ENCODE data around the gene TARS3. TPM values are rescaled to one million over a fixed set of nuclear protein-coding genes. Genes with fewer than 3 reads are reported as not detected.
"Not testable (repeated sequence)": the region's sequence is repeated elsewhere in the genome, so short reads cannot be mapped to it uniquely, and the experiment has no call there.

The TARS3 gene
- total RNA-seq (2014; rRNA removed; shearing (Covaris generic)): 23.7 and 28.8 TPM in 2 replicates

- Histone ChIP-seq H3K36me3 (peaks cover 22% of the 10 kb centered on the region), H3K4me3 (peak within 1 kb of the TSS; percentile 83), H3K4me1 (peaks cover 15% of the 10 kb centered on the region), H3K27me3 (no peaks in the 10 kb centered on the region), H3K9me3 (replicated peaks) (no peaks in the 10 kb centered on the region), H3K27ac (peak within 1 kb of the TSS; percentile 73)
- DNase-seq: peak; percentile 95
Observed at GRCh38 chr15:101723874-101724674, at the start of gene TARS3. Gene TARS3, minus strand, starts transcription at chr15:101724473. Its CDS starts 86 bp downstream, at chr15:101724387.

GRCh38 chr15:101773496-101774100, 49.3 kb upstream of the TARS3 start:
- no peaks in the 10 kb centered on the region for H3K9me3 ChIP-seq (replicated peaks)
- H3K4me3 ChIP-seq: no peak overlapping the region
- peak in 1 of 2 experiments; percentile 14 for DNase-seq
- no peaks in the 10 kb centered on the region for H3K36me3 ChIP-seq
- no peaks in the 10 kb centered on the region; the same call in 1 of the 2 replicates for H3K27me3 ChIP-seq
- no peaks in the 10 kb centered on the region for H3K4me1 ChIP-seq
- H3K27ac ChIP-seq: no peak overlapping the region

DNA sequence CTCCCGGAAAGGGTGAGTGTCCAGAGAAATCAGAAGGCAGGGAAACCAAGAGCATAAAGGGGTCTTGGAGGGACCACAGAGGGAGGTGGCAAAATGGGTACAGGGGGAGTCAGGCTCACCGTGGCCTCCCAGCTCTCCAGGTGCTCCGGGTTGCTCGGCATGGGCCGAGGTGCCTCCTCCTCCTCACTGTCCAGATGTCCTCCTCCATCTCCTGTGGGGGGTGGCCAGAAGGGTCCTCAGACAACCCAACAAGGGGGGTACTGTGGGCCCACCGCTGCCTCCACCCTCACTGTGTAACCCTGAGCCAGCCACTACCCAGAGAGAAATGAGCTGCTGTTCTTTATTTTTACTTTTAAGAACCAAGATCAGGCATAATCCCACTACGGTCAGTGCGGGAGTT, 48.6 kb upstream of the TARS3 start:
- H3K9me3 ChIP-seq (replicated peaks): no peaks in the 10 kb centered on the region
- H3K36me3 ChIP-seq: no peaks in the 10 kb centered on the region
- no peaks in the 10 kb centered on the region for H3K4me1 ChIP-seq
- no peak overlapping the region for H3K27ac ChIP-seq
- H3K27me3 ChIP-seq: no peaks in the 10 kb centered on the region; the same call in 1 of the 2 replicates
- no peak overlapping the region for H3K4me3 ChIP-seq
- DNase-seq: no peak

DNA sequence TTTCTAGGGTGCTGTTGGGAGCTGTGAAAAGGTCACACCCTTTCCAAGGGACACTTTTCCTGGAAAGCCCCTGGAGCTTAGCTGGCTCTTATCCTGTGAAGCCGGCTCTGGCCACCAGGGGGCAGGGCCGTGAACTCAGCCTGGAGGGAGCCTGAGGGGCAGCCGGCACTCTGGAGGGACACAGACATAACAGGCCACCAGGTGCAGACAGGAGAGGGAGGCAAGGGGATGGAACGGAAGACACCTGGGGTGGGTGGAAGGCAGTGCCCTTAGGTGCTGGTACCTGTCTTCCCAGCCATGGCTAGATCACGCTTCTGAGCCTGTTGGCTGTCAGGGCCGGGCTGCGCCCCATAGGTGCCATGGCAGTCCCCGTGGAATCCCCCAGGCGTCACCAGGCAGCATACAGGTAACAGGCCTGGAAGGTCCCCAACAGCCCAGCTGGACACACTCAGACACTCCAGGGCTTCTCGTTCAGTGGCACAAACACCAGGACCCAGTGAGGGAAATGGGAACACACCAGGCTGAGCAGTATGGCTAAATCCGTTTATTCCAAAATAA, 42.9 kb upstream of the TARS3 start:
- not testable (repeated sequence) for H3K27ac ChIP-seq; H3K4me1 ChIP-seq; H3K36me3 ChIP-seq; H3K4me3 ChIP-seq; H3K9me3 ChIP-seq (replicated peaks); DNase-seq; H3K27me3 ChIP-seq

- DNase-seq: no peak
- H3K27me3 ChIP-seq: no peaks in the 10 kb centered on the region
- H3K36me3 ChIP-seq: no peaks in the 10 kb centered on the region
- no peak overlapping the region for H3K27ac ChIP-seq
- H3K9me3 ChIP-seq (replicated peaks): no peaks in the 10 kb centered on the region
- no peaks in the 10 kb centered on the region for H3K4me1 ChIP-seq
- no peak overlapping the region for H3K4me3 ChIP-seq
Observed at GRCh38 chr15:101765772-101766456, 41.6 kb upstream of the TARS3 start.

DNA sequence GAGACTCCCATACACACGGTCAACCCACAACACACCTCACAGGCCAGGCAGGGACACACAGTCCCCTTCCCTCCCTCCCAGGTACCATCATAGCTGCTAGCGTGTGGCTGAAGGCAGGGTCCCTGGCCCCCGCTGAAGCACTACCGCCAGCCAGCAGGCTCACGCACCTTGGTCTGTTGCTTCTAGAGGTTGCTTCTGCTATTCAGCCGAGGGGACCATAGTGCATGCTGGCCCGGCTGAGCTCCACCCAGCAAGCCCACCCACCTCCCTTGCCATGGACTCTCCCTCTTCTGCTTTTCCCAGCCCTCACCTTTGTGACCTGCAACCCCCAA, 41.0 kb upstream of the TARS3 start:
- not testable (repeated sequence) for H3K27me3 ChIP-seq; DNase-seq; H3K27ac ChIP-seq; H3K36me3 ChIP-seq; H3K9me3 ChIP-seq (replicated peaks); H3K4me3 ChIP-seq; H3K4me1 ChIP-seq

GRCh38 chr15:101764669-101765339, 40.5 kb upstream of the TARS3 start:
- H3K36me3 ChIP-seq; H3K27me3 ChIP-seq; DNase-seq; H3K27ac ChIP-seq; H3K9me3 ChIP-seq (replicated peaks); H3K4me3 ChIP-seq; H3K4me1 ChIP-seq: not testable (repeated sequence)

DNA sequence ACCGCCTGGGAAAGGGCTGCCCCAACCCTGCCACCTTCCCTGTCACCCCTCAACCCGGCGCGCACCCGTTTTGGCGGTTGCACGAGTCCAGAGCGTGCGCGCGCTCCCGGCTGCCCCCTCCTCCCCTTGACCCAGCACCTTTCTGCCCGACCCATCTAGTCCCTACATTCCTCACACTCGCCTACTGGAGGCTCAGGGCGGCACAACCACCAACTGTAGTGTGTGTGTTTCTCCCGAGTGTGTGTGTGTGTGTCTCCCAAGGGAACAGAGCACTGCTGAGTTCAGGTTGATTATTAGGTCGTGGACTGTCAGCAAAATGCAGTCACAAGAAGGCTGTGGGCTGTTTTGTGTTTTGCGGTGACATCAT, 22.4 kb upstream of the TARS3 start:
- not testable (repeated sequence) for H3K4me1 ChIP-seq; DNase-seq; H3K4me3 ChIP-seq; H3K27ac ChIP-seq; H3K36me3 ChIP-seq; H3K9me3 ChIP-seq (replicated peaks); H3K27me3 ChIP-seq

GRCh38 chr15:101734837-101735236, 10.6 kb upstream of the TARS3 start:
- H3K4me3 ChIP-seq; H3K36me3 ChIP-seq; H3K27ac ChIP-seq; DNase-seq; H3K27me3 ChIP-seq; H3K4me1 ChIP-seq; H3K9me3 ChIP-seq (replicated peaks): not testable (repeated sequence)

DNA sequence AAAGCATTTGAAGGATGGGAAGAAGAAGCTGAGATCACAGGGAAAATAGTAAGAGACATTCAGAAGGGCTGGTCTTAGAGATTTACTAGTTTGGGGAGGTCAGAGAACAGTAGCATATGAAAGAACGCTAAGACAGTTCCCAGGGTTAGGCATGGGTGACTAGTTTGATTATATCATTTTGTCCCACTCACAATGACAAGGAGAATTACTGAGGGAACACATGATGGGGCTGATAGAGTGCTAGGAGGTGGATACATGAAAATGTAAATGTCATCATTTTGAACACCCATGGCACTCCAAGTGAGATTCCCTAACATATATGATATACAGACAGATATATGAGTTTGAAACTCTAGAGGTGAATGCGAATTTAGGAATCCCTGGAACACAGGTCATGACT, 9.3 kb upstream of the TARS3 start:
- DNase-seq: no peak
- no peak overlapping the region for H3K4me3 ChIP-seq
- no peaks in the 10 kb centered on the region for H3K9me3 ChIP-seq (replicated peaks)

GRCh38 chr15:101732772-101733171, 8.5 kb upstream of the TARS3 start:
- Histone ChIP-seq H3K4me1 (no peaks in the 10 kb centered on the region), H3K9me3 (replicated peaks) (no peaks in the 10 kb centered on the region), H3K27me3 (no peaks in the 10 kb centered on the region), H3K36me3 (no peaks in the 10 kb centered on the region), H3K27ac (no peak overlapping the region), H3K4me3 (no peak overlapping the region)
- no peak for DNase-seq

More for the DNA sequence above, 9.3 kb upstream of the TARS3 start:
- Histone ChIP-seq H3K36me3 (no peaks in the 10 kb centered on the region), H3K27me3 (no peaks in the 10 kb centered on the region), H3K27ac (no peak overlapping the region), H3K4me1 (no peaks in the 10 kb centered on the region)

DNA sequence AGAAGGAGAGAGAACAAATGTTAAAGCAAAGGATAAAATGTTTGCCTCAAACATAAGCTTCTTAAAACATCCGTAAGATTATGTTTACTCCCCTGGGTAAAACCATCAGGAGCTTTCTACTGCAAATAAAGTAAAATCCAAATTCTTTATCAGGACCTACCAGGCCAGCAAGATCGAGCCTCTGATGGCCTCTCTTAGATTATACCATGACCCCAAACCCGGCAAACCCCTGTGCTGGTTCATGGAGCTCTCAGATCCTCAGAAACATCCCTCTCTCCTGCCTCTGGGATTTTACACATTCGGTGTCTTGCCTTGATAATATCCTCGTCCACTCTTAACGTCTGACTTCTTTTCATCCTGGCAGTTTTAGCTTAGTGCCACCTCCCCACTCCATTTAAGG, 7.5 kb upstream of the TARS3 start:
- Histone ChIP-seq H3K9me3 (replicated peaks) (no peaks in the 10 kb centered on the region), H3K27me3 (no peaks in the 10 kb centered on the region), H3K27ac (no peak overlapping the region), H3K4me3 (no peak overlapping the region), H3K4me1 (no peaks in the 10 kb centered on the region), H3K36me3 (no peaks in the 10 kb centered on the region)
- no peak for DNase-seq

DNA sequence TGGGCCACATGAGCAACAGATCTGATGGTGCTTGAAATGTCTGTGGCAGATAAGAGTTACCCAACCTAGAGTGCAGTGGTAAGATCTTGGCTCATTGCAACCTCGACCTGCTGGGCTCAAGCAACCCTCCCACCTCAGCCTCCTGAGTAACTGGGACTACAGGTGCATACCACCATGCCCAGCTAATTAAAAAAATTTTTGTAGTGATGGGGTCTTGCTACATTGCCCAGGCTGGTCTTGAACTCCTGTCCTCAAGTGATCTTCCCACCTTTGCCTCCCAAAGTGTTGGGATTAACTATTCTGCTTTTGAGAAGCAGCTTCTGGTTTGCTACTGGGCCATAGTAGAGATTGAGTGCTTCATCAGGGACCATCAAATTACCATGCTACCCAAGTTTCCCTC, 2.9 kb upstream of the TARS3 start:
- H3K27ac ChIP-seq: no peak overlapping the region
- no peak for DNase-seq
- H3K27me3 ChIP-seq: no peaks in the 10 kb centered on the region
- H3K9me3 ChIP-seq (replicated peaks): no peaks in the 10 kb centered on the region
- H3K36me3 ChIP-seq: no peaks in the 10 kb centered on the region; the same call in 1 of the 2 replicates
- H3K4me3 ChIP-seq: no peak overlapping the region
- H3K4me1 ChIP-seq: peaks cover 5% of the 10 kb centered on the region; the same call in 1 of the 2 replicates

- Histone ChIP-seq H3K4me3 (peak overlapping the region; percentile 83; the same call in 1 of the 2 replicates), H3K27ac (no peak overlapping the region), H3K27me3 (no peaks in the 10 kb centered on the region), H3K4me1 (peaks cover 5% of the 10 kb centered on the region; the same call in 1 of the 2 replicates), H3K9me3 (replicated peaks) (no peaks in the 10 kb centered on the region), H3K36me3 (peaks cover 13% of the 10 kb centered on the region)
- no peak for DNase-seq
Observed at GRCh38 chr15:101725073-101725472, 800 bp upstream of the TARS3 start.

DNA sequence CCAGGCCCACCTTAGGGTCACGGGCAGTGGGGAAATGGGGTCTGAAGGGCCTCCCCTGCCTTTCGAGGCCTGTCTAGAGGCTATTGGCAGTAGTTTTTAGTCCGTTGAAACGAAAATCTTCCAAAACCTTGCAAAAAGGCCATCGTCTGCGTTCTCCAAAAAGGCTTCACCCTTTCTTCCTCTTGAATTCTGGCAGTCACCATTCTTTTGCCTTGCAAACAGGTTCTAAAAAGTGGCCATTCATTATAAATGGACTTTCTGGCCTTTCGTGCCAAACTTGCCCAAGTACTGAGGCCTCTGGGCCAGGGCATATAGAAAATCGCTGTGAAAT, 367 bp upstream of the TARS3 start:
- peaks cover 17% of the 10 kb centered on the region for H3K36me3 ChIP-seq
- peaks cover 9% of the 10 kb centered on the region for H3K4me1 ChIP-seq
- H3K27me3 ChIP-seq: no peaks in the 10 kb centered on the region
- H3K9me3 ChIP-seq (replicated peaks): no peaks in the 10 kb centered on the region
- no peak for DNase-seq
- H3K27ac ChIP-seq: no peak overlapping the region
- H3K4me3 ChIP-seq: peak overlapping the region; percentile 83

All from SJCRH30 (cell line).